ENCODE results near the gene PRLH. TPM values are rescaled to one million over a fixed set of nuclear protein-coding genes. Genes with fewer than 3 reads are reported as not detected.
A peak's percentile ranks its signal among the peaks of the same experiment; 100 is the strongest.

The PRLH gene
- total and polyA plus RNA-seq, 2 of the 13 experiments (the other 11 are each of a cell fraction or from before 2014, with no cell fraction given), result not detected

DNA sequence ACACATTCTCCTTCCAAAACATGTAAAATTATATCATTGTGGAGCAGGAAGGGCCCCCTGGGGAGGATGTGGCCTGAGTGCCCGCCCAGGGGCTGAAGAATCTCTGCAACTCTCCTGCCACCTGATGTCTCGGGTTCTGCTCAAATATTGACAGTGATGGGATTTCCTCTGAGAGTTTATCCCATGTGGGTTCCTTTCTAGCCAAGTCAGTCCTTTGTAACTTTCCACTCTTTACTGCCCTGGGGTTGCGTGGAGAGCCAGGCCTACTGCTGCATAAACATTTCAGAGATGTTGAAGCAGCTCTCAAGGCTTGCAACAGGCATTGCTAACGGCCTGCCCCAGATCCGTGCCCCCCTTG is 28.1 kb downstream of the PRLH start (continued):
- 0 out of 2 replicates have a peak, but pooled peaks have one; percentile 17 for TF ChIP-seq SNAPC2 (CRISPR knock-in tag; IDR thresholded peaks at IDR 0.05)
- peak; percentile 47; the same call in 1 of the 2 replicates for TF ChIP-seq GATAD2A (CRISPR knock-in tag; IDR thresholded peaks at IDR 0.05)
- TF ChIP-seq ZFP37 (CRISPR knock-in tag; IDR thresholded peaks at IDR 0.05; ENCODE audit: borderline replicate concordance), result no peak
- no peak for TF ChIP-seq KLF11 (CRISPR knock-in tag; IDR thresholded peaks at IDR 0.05)
- no peak for TF ChIP-seq HMGA1 (CRISPR knock-in tag; conservative IDR thresholded peaks at IDR 0.05)
- TF ChIP-seq, protein P1, sequence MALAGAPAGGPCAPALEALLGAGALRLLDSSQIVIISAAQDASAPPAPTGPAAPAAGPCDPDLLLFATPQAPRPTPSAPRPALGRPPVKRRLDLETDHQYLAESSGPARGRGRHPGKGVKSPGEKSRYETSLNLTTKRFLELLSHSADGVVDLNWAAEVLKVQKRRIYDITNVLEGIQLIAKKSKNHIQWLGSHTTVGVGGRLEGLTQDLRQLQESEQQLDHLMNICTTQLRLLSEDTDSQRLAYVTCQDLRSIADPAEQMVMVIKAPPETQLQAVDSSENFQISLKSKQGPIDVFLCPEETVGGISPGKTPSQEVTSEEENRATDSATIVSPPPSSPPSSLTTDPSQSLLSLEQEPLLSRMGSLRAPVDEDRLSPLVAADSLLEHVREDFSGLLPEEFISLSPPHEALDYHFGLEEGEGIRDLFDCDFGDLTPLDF (CRISPR knock-in tag; IDR thresholded peaks at IDR 0.05), result no peak
- peak; percentile 53; the same call in 1 of the 2 replicates for TF ChIP-seq TOPORS (CRISPR knock-in tag; IDR thresholded peaks at IDR 0.05)
- TF ChIP-seq HDAC2 (CRISPR knock-in tag; IDR thresholded peaks at IDR 0.05), result peak; percentile 66
- TF ChIP-seq, protein P2, sequence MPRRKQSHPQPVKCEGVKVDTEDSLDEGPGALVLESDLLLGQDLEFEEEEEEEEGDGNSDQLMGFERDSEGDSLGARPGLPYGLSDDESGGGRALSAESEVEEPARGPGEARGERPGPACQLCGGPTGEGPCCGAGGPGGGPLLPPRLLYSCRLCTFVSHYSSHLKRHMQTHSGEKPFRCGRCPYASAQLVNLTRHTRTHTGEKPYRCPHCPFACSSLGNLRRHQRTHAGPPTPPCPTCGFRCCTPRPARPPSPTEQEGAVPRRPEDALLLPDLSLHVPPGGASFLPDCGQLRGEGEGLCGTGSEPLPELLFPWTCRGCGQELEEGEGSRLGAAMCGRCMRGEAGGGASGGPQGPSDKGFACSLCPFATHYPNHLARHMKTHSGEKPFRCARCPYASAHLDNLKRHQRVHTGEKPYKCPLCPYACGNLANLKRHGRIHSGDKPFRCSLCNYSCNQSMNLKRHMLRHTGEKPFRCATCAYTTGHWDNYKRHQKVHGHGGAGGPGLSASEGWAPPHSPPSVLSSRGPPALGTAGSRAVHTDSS (CRISPR knock-in tag; conservative IDR thresholded peaks at IDR 0.05), result no peak
- TF ChIP-seq ZNF274 (CRISPR knock-in tag; IDR thresholded peaks at IDR 0.05), result no peak
- no peak for TF ChIP-seq RFX1 (IDR thresholded peaks at IDR 0.05)
- TF ChIP-seq, protein P3, sequence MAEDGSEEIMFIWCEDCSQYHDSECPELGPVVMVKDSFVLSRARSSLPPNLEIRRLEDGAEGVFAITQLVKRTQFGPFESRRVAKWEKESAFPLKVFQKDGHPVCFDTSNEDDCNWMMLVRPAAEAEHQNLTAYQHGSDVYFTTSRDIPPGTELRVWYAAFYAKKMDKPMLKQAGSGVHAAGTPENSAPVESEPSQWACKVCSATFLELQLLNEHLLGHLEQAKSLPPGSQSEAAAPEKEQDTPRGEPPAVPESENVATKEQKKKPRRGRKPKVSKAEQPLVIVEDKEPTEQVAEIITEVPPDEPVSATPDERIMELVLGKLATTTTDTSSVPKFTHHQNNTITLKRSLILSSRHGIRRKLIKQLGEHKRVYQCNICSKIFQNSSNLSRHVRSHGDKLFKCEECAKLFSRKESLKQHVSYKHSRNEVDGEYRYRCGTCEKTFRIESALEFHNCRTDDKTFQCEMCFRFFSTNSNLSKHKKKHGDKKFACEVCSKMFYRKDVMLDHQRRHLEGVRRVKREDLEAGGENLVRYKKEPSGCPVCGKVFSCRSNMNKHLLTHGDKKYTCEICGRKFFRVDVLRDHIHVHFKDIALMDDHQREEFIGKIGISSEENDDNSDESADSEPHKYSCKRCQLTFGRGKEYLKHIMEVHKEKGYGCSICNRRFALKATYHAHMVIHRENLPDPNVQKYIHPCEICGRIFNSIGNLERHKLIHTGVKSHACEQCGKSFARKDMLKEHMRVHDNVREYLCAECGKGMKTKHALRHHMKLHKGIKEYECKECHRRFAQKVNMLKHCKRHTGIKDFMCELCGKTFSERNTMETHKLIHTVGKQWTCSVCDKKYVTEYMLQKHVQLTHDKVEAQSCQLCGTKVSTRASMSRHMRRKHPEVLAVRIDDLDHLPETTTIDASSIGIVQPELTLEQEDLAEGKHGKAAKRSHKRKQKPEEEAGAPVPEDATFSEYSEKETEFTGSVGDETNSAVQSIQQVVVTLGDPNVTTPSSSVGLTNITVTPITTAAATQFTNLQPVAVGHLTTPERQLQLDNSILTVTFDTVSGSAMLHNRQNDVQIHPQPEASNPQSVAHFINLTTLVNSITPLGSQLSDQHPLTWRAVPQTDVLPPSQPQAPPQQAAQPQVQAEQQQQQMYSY (CRISPR knock-in tag; IDR thresholded peaks at IDR 0.05), result peak; percentile 55; the same call in 1 of the 2 replicates
- no peak for TF ChIP-seq PHF5A (CRISPR knock-in tag; IDR thresholded peaks at IDR 0.05; ENCODE audit: low read depth, unreplicated experiment)
- TF ChIP-seq TBX3 (IDR thresholded peaks at IDR 0.05; ENCODE audit: borderline replicate concordance), result no peak
- no peak for TF ChIP-seq ZNF670 (CRISPR knock-in tag; IDR thresholded peaks at IDR 0.05; ENCODE audit: borderline replicate concordance)
- TF ChIP-seq ZNF180 (CRISPR knock-in tag; IDR thresholded peaks at IDR 0.05; ENCODE audit: borderline replicate concordance, low read depth), result no peak
- TF ChIP-seq, protein P4, sequence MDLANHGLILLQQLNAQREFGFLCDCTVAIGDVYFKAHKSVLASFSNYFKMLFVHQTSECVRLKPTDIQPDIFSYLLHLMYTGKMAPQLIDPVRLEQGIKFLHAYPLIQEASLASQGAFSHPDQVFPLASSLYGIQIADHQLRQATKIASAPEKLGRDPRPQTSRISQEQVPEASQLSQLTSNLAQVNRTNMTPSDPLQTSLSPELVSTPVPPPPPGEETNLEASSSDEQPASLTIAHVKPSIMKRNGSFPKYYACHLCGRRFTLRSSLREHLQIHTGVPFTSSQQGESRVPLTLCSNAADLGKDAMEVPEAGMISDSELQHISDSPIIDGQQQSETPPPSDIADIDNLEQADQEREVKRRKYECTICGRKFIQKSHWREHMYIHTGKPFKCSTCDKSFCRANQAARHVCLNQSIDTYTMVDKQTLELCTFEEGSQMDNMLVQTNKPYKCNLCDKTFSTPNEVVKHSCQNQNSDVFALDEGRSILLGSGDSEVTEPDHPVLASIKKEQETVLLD (CRISPR knock-in tag; IDR thresholded peaks at IDR 0.05; ENCODE audit: low read depth), result 0 out of 2 replicates have a peak, but pooled peaks have one; percentile 18
- no peak for TF ChIP-seq ZNF607 (CRISPR knock-in tag; IDR thresholded peaks at IDR 0.05; ENCODE audit: borderline replicate concordance)
- TF ChIP-seq ZNF589 (CRISPR knock-in tag; conservative IDR thresholded peaks at IDR 0.05), result no peak
- no peak for TF ChIP-seq MAZ (IDR thresholded peaks at IDR 0.05; ENCODE audit: borderline replicate concordance, low read depth, low read length)
- no peak for TF ChIP-seq MAZ (CRISPR knock-in tag; IDR thresholded peaks at IDR 0.05; ENCODE audit: low read depth)
- TF ChIP-seq SIX1 (CRISPR knock-in tag; IDR thresholded peaks at IDR 0.05; ENCODE audit: borderline replicate concordance), result no peak
- TF ChIP-seq PHF21A (CRISPR knock-in tag; IDR thresholded peaks at IDR 0.05), result peak; percentile 84; the same call in 1 of the 2 replicates
- TF ChIP-seq, protein P5, sequence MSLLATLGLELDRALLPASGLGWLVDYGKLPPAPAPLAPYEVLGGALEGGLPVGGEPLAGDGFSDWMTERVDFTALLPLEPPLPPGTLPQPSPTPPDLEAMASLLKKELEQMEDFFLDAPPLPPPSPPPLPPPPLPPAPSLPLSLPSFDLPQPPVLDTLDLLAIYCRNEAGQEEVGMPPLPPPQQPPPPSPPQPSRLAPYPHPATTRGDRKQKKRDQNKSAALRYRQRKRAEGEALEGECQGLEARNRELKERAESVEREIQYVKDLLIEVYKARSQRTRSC (CRISPR knock-in tag; IDR thresholded peaks at IDR 0.05; ENCODE audit: low read depth), result no peak
